Measurements from ENCODE around the gene SLC8A2.
"Not testable (repeated sequence)": the region's sequence is repeated elsewhere in the genome, so short reads cannot be mapped to it uniquely, and the experiment has no call there.

Gene SLC8A2

GRCh38 chr19:47407417-47407774 is 64.3 kb downstream of the SLC8A2 start:
- DNase-seq: no peak

- DNase-seq: no peak
These were observed 64.8 kb downstream of the SLC8A2 start for GRCh38 chr19:47406711-47407416.

DNA sequence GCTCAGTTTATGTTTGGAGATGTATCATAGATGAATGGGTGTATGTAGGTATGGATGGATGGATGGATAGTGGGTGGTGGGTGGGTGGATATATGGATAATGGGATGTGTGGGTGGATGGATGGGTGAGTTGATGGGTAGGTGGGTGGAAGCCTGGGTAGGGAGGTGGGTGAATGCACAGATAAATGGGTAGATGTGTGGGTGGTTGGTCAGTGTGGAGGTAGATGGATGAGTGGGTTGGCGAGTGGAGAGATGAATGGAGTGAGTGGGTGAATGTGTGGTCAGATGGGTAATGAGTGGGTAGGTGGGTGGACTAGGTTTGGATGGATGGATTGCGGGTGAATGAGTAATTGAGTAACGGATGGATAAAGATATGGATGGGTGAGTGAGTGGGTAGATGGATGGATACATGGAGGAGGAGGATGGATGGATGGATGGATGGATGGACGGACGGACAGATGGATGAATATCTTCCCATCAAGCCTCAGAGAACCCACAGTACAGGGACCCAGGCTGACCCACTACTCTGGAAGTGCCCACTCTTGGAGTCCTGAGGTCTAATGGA is 65.8 kb downstream of the SLC8A2 start:
- DNase-seq: no peak

- no peak for DNase-seq
These were observed 66.5 kb downstream of the SLC8A2 start for GRCh38 chr19:47405197-47405550.

DNA sequence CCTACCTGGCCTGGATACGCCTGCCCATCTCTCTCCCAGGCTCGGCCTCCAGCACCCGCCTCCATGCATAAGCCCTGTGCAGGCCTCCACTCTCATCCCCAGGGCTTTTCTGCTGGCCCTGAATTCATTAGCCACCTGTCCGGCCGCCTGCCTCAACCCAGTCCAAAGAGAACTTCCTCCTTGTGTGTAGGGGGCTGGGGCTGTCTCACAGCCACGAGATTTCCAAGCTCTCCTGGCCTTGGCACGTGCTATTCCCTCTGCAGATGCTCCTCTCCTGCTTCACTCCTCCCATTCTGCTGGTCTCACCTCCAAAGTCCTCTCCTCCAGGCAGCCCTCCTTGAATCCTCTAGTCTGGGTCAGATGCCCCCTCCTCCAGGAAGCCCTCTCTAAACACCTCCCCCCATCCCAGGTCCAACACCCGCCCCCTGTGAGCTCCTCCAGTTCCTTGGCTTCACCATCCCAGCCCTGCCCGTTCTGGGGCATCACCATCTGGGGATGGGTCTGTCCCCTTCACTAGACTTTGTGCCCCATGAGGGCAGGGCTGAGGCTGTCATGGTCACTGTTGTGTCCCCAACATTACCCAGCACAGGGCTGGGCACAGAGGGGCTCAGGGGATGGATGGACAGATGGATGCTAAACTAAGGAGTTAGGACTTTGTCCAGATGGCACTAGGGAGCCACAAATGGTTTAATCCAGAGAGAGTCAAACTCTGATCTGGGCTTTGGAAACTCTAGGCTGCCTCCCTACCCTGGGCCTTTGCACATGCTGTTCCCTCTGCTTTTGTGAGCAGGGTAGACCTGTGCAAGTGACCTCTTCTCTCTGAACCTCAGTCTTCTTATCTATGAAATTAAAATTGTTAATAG is 67.1 kb downstream of the SLC8A2 start:
- no peak for DNase-seq

GRCh38 chr19:47402504-47402903 is 69.2 kb downstream of the SLC8A2 start:
- no peak for DNase-seq

- no peak for DNase-seq
These were observed 72.7 kb downstream of the SLC8A2 start for GRCh38 chr19:47398707-47399597.

DNA sequence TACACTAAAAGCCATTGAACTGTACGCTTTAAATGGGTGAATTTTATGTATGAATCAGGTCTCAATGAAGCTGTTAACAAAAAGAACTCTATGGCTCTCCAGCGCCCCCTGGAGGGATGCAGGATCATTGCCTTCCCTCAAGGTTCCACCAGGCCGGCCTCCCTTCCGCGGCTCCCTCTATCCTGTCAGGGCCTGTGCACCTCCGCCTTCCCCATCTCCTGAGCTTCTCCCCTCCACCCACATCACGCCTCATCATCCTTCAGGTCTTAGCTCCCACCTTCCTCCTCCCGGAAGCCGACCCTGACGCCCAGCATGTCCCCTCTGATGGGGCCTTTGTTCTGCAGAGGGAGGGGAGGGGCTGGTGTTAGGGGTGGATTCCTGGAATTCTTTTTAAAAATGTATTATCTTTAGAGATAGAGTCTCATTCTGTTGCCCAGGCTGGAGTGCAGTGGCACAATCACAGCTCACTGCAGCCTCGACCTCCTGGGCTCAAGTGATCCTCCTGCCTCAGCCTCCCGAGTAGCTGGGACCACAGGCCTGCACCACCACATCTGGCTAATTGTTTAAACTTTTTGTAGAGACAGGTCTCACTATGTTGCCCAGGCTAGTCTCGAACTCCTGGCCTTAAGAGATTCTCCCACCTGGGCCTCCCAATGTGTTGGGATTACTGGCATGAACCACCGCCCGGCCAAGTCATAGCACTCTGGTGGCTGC is 80.0 kb downstream of the SLC8A2 start:
- DNase-seq: peak; percentile 63

- no peak for DNase-seq
These were observed 80.9 kb downstream of the SLC8A2 start for GRCh38 chr19:47390533-47391488.

- no peak for DNase-seq
These were observed 82.5 kb downstream of the SLC8A2 start for GRCh38 chr19:47389150-47389556.

- not testable (repeated sequence) for DNase-seq
These were observed 83.0 kb downstream of the SLC8A2 start for GRCh38 chr19:47388721-47389120.

DNA sequence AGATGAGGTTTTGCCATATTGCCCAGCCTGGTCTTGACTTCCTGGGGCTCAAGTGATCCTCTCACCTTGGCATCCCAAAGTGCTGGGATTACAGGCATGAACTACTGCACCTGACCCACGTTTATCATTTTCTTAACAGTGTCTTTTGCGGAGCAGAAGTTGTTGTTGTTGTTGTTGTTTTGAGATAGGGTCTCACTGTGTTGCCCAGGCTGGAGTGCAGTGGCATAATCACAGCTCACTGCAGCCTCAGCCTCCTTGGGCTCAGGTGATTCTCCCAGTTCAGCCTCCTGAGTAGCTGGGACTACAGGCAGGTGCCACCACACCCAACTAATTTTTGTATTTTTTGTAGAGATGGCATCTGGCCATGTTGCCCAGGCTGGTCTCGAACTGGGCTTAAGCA is 84.1 kb downstream of the SLC8A2 start:
- not testable (repeated sequence) for DNase-seq

GRCh38 chr19:47386582-47386981 is 85.1 kb downstream of the SLC8A2 start:
- not testable (repeated sequence) for DNase-seq

DNA sequence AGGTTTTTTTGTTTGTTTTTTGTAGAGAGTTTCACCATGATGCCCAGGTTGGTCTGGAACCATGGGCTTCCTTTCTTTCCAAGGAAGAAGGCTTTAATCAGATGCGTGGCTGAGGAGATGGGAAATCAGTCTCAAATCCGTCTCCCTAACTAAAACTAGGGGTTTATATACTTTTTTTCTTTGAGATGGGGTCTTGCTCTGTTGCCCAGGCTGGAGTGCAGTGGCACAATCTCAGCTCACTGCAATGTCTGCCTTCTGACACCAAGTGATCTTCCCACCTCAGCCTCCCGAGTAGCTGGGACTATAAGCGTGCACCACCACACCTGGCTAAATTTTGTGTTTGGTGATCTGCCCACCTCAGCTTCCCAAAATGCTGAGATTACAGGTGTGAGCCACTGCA is 87.2 kb downstream of the SLC8A2 start:
- not testable (repeated sequence) for DNase-seq

- DNase-seq: not testable (repeated sequence)
These were observed 87.8 kb downstream of the SLC8A2 start for GRCh38 chr19:47383890-47384289.

DNA sequence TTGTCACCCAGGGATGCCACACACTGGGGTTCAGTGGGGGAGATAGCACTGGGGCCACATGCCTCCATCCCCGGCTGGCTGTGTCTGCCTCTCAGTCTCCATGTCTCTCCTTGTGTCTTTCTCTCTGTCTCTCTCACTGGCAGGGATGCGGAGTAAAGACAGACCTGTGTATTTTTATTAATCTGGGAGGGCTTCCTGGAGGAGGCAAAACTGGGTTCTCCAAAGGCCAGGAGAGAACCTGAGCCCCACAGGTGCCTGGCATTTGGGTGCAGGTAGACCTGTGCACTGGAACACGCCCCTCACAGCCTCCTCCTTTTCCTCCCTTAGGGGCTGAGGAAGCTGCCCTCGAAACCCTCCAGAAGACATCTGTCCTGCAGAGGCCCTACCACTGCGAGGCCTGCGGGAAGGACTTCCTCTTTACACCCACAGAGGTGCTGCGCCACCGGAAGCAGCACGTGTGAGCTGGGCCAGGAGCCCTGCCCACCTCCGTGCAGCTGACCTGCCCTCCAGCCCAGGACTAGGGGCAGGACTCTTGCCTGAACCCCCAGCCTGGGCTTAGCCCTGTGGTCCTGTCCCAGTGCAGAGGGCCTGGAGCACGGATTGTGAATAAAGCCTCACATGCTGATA is 89.9 kb downstream of the SLC8A2 start:
- no peak for DNase-seq

- no peak for DNase-seq
These were observed 90.6 kb downstream of the SLC8A2 start for GRCh38 chr19:47381121-47381520.

- no peak for DNase-seq
These were observed 91.1 kb downstream of the SLC8A2 start for GRCh38 chr19:47380559-47380958.

- no peak for DNase-seq
These were observed 92.2 kb downstream of the SLC8A2 start for GRCh38 chr19:47379381-47379938.

GRCh38 chr19:47378246-47378645 is 93.4 kb downstream of the SLC8A2 start:
- no peak for DNase-seq

Measured in NCI-H510A treated with DMSO at 0.1 percent for 48 hours (cell line).